ENCODE results near the gene MGAT4A.

- TF ChIP-seq ZMYM4 (CRISPR knock-in tag; IDR thresholded peaks at IDR 0.05) (no peak), RFX5 (IDR thresholded peaks at IDR 0.05; ENCODE audit: low read depth, low read length) (no peak), MTA1 (CRISPR knock-in tag; IDR thresholded peaks at IDR 0.05; ENCODE audit: borderline replicate concordance) (no peak), CTCF (CRISPR knock-in tag; IDR thresholded peaks at IDR 0.05) (no peak), POLR2A (IDR thresholded peaks at IDR 0.05; ENCODE audit: insufficient read depth in 1 of 2, low read depth in 2 of 2, low read length in 2 of 2) (no peak), NCOA2 (CRISPR knock-in tag; IDR thresholded peaks at IDR 0.05) (no peak), RFXAP (CRISPR knock-in tag; IDR thresholded peaks at IDR 0.05; ENCODE audit: borderline replicate concordance) (no peak), EZH2 (conservative IDR thresholded peaks at IDR 0.05; ENCODE audit: low read depth, low read length) (no peak), TBP (CRISPR knock-in tag; IDR thresholded peaks at IDR 0.05) (no peak), GPN1 (CRISPR knock-in tag; IDR thresholded peaks at IDR 0.05; ENCODE audit: borderline replicate concordance) (no peak), SMARCE1 (IDR thresholded peaks at IDR 0.05; ENCODE audit: borderline replicate concordance) (no peak)
- TF ChIP-seq, protein P1, sequence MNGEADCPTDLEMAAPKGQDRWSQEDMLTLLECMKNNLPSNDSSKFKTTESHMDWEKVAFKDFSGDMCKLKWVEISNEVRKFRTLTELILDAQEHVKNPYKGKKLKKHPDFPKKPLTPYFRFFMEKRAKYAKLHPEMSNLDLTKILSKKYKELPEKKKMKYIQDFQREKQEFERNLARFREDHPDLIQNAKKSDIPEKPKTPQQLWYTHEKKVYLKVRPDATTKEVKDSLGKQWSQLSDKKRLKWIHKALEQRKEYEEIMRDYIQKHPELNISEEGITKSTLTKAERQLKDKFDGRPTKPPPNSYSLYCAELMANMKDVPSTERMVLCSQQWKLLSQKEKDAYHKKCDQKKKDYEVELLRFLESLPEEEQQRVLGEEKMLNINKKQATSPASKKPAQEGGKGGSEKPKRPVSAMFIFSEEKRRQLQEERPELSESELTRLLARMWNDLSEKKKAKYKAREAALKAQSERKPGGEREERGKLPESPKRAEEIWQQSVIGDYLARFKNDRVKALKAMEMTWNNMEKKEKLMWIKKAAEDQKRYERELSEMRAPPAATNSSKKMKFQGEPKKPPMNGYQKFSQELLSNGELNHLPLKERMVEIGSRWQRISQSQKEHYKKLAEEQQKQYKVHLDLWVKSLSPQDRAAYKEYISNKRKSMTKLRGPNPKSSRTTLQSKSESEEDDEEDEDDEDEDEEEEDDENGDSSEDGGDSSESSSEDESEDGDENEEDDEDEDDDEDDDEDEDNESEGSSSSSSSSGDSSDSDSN (CRISPR knock-in tag; IDR thresholded peaks at IDR 0.05) = no peak
- TF ChIP-seq, protein P2, sequence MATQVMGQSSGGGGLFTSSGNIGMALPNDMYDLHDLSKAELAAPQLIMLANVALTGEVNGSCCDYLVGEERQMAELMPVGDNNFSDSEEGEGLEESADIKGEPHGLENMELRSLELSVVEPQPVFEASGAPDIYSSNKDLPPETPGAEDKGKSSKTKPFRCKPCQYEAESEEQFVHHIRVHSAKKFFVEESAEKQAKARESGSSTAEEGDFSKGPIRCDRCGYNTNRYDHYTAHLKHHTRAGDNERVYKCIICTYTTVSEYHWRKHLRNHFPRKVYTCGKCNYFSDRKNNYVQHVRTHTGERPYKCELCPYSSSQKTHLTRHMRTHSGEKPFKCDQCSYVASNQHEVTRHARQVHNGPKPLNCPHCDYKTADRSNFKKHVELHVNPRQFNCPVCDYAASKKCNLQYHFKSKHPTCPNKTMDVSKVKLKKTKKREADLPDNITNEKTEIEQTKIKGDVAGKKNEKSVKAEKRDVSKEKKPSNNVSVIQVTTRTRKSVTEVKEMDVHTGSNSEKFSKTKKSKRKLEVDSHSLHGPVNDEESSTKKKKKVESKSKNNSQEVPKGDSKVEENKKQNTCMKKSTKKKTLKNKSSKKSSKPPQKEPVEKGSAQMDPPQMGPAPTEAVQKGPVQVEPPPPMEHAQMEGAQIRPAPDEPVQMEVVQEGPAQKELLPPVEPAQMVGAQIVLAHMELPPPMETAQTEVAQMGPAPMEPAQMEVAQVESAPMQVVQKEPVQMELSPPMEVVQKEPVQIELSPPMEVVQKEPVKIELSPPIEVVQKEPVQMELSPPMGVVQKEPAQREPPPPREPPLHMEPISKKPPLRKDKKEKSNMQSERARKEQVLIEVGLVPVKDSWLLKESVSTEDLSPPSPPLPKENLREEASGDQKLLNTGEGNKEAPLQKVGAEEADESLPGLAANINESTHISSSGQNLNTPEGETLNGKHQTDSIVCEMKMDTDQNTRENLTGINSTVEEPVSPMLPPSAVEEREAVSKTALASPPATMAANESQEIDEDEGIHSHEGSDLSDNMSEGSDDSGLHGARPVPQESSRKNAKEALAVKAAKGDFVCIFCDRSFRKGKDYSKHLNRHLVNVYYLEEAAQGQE (IDR thresholded peaks at IDR 0.05; ENCODE audit: borderline replicate concordance in 1 of 2, low read depth in 1 of 2, low read length in 2 of 2) = no peak
Measured at GRCh38 chr2:98726735-98727368, 4.1 kb downstream of the MGAT4A start.
